ENCODE measurements around the gene DYNC1H1. TPM values are rescaled to one million over a fixed set of nuclear protein-coding genes. Genes with fewer than 3 reads are reported as not detected.

DYNC1H1 gene
- total RNA-seq: 322 and 398 TPM in 2 replicates

DNA sequence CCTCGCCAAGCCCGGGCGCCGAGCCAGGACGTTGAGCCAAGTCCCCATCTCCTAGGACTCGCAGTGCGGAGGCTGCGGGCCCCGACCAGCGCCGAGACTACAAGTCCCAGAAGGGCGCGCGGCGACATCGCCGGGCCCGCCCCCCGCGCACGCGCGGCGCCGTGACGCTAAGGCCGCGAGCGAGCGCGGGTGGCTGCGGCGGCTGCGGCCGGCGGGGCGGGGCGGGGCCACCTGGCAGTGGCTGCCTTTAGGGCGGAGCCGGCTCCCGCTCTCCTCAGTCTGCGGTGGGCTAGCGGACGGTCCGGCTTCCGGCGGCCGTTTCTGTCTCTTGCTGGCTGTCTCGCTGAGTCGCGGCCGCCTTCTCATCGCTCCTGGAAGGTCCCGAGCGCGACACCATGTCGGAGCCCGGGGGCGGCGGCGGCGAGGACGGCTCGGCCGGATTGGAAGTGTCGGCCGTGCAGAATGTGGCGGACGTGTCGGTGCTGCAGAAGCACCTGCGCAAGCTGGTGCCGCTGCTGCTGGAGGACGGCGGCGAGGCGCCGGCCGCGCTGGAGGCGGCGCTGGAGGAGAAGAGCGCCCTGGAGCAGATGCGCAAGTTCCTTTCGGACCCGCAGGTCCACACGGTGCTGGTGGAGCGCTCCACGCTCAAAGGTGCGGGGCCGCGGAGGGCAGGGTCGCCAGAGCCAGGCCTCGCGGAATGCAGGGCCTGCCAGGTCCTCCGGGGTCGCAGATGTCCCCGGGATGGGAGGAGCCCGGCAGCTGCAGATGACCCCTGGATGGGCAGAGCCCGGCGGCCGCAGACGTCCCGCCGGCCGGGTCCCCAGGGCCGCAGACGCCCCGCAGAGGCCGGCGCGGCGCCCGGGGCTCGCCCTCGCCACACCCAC, at the start of gene DYNC1H1:
DYNC1H1 (plus strand) TSS at position 277 of the 884 bp plus-strand sequence; CDS start at position 396, 119 bp downstream.

DNA sequence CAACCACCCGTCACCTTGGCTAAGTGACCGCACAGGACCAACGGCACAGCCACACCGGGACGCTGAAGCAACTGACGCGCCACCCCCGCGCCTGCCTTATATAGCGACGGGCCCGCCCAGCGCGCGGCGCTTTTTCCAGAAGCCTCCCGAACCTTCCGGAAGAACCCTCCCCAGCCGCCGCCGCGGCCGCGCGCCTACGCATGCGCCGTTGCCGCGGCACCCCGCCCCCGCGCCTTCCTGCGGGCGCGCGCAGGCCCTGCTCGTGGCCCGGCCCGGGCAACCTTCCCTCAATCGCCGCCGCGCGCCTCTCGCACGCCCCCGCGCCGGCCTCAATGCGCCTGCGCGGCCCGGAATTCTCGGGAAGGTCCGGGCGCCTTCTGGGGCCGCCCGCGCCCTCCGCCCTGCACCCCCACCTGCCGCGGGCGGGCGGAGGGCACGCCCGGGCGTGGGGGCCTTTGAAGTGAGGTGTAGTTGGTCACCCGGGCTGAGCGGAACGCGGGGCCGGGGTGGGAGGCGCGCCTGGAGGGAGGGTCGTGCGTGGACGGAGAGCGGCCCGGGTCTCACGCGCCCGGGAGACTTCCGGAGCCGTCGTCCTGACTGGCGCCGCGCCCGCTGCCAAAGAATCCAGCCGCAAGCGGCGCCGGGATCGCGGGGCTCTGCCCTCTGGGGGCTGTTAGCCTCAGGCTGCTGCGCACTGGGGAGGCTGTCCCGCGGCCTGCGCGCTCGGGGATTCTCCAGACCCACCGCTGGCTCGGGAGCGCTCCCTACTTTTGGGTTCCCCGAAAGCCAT, 122.8 kb downstream of the DYNC1H1 start, which contains the start of gene HSP90AA1:
HSP90AA1 (minus strand) TSS at position 73 of the 790 bp plus-strand sequence. CDS start 666 bp downstream, outside the sequence.

Other genes with a start within 250 kb of the DYNC1H1 start
- 91.4 and 91.6 TPM in 2 replicates for gene PPP2R5C, start 202.9 kb upstream of the DYNC1H1 start, total RNA-seq
- gene HSP90AA1, start 122.5 kb downstream of the DYNC1H1 start, total RNA-seq: 235 and 277 TPM in 2 replicates
- 15.4 and 16.7 TPM in 2 replicates for gene WDR20, start 175.3 kb downstream of the DYNC1H1 start, total RNA-seq

Measured in dermis lymphatic vessel endothelial cell (primary cell).